Epithelial cell of prostate (primary cell): ENCODE measurements around the gene GRK7.
"Not testable (repeated sequence)": the region's sequence is repeated elsewhere in the genome, so short reads cannot be mapped to it uniquely, and the experiment has no call there.

Experiments used
- DNase-seq: peaks from one replicate; pipeline ENCODE4 v3.0.0-alpha.2; 2011; ENCODE audit warnings: low read depth, low spot score
- H3K27ac ChIP-seq: fragments of 450-650 bp; 2 replicates; pipeline ENCODE4 v1.5.1; 2017; ENCODE audit warnings: mild to moderate bottlenecking

The GRK7 gene

GRCh38 chr3:141793476-141794260, 30.5 kb downstream of the GRK7 start:
- H3K27ac ChIP-seq = no peak overlapping the region
- DNase-seq = no peak

GRCh38 chr3:141795276-141795675, 32.1 kb downstream of the GRK7 start:
- H3K27ac ChIP-seq = no peak overlapping the region
- no peak for DNase-seq

GRCh38 chr3:141795741-141796080, 32.5 kb downstream of the GRK7 start:
- no peak for DNase-seq
- H3K27ac ChIP-seq = no peak overlapping the region

DNA sequence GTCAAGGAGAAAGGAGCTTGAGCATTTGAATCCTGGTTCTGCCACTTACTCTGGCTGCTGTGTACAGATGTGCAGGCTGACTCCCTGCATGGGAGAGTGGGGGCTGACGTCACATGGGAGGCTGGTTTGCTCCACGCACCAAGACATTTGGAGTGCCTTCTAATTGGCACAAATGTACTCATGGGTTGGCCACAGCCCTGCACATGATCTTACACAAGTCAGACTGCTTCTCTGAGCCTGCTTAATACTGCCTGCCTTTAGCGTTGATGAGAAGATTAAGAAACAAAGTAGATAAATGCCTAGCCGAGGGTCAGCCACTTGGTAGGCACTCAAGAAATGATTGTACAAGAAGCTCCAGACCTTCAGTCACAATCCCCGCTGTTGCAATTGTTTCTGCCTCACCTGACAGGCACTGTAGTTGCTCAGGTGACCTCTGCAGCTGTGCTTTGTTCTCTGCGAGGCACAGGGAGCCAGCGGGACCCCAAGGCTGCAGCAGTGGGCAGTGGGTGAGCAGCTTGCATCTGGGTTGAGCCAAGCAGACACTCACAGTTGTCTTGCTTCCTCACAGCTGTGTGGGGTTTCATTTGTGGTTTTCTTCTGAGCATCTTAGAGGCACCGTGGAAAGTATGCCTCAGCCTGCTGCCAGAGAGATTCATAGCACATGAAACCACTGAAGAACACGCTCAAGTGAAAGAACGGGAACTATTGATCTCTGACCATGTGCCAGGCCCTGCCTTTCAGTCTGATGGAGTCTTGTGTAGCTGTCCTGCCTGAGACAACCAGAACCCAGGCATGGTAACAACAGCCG, 33.1 kb downstream of the GRK7 start:
- no peak overlapping the region for H3K27ac ChIP-seq
- DNase-seq = no peak

- no peak overlapping the region for H3K27ac ChIP-seq
- no peak for DNase-seq
Observed at GRCh38 chr3:141796889-141797781, 33.9 kb downstream of the GRK7 start.

DNA sequence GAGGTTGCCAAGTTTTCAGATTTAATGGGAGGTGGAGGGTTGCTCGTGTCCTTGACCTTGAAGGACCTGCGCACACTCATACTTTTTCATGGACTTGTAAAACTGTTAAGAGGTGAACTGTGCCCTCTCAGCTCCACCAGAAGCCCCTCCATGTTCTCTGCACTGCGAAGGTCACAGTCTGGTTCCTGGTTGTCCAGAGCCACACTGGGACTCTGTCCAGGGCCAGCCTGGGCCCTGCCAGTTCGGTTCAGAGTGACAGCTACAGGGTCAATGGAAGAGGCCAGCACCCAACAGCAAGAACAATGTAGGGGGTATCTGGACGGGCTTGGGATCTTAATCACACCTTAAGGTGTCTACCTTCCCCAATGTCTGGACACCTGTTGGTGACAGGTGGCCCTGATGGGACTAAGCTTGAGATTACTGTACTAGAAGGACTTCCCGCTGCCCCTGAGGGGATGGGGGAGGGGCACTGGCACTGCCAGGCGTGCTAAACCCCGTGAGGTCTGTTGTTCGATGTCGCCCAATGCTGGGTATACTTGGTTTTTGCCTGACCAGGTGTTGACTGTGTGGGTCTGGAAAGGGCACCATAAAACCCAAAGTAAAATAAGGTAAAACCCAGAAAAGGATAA, 34.7 kb downstream of the GRK7 start:
- no peak overlapping the region for H3K27ac ChIP-seq
- no peak for DNase-seq

DNA sequence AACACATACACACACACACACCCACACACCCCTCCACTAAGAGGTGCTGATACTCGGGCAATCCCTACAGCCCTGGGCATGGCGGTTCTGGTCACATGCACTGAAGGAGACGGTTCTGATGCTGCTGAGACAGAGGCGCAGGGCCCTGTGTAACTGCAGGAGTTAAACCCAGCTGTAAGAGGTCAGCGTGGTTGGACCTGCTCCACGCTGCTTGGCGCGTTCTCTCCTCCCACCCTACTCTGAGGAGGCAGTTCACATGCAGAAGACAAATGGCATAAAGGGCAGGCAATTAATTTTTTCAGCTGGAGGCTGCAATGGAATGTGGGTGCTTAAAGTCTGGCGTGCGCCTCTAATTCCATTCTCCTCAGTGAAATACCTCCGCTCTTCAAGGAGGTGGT, 35.2 kb downstream of the GRK7 start:
- H3K27ac ChIP-seq = no peak overlapping the region
- DNase-seq = no peak

- no peak overlapping the region for H3K27ac ChIP-seq
- no peak for DNase-seq
Observed at GRCh38 chr3:141802316-141803077, 39.3 kb downstream of the GRK7 start.

DNA sequence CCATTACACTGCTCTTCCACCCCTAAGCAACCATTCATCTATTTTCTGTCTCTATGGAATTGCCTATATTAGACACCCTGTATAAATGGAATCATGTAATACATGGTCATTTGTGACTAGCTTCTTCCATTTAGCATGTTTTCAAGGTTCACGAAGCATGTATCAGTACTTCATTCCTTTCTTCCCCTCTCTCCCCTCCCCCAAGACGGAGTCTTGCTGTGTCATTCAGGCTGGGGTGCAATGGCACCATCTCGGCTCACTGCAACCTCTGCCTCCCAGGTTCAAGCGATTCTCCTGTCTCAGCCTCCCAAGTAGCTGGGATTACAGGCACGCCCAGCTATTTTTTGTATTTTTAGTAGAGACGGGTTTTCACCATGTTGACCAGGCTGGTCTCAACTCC, 40.3 kb downstream of the GRK7 start:
- not testable (repeated sequence) for H3K27ac ChIP-seq, DNase-seq

GRCh38 chr3:141804447-141804777, 41.2 kb downstream of the GRK7 start:
- DNase-seq = no peak
- no peak overlapping the region for H3K27ac ChIP-seq

GRCh38 chr3:141804778-141805639, 41.8 kb downstream of the GRK7 start:
- H3K27ac ChIP-seq = no peak overlapping the region
- DNase-seq = no peak

- H3K27ac ChIP-seq = no peak overlapping the region
- no peak for DNase-seq
Observed at GRCh38 chr3:141807277-141808033, 44.2 kb downstream of the GRK7 start.

GRCh38 chr3:141808586-141808985, 45.4 kb downstream of the GRK7 start:
- no peak for DNase-seq
- no peak overlapping the region for H3K27ac ChIP-seq

DNA sequence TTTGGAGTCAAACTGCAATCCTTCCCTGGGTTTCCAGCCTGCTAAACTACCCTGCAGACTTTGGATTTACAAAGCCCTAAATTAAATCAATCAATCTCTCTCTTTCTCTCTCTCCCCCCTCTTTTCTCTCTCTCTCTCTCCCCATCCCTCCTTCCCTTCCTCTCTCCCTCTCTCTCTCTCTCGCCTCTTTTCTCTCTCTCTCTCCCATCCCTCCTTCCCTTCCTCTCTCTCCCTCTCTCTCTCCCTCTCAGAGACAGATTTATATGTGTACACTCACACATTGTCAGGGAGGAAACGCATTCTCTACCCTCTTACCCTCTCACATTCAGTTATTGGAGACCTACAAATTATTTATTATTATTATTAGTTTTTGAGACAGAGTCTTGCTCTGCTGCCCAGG, 47.0 kb downstream of the GRK7 start:
- H3K27ac ChIP-seq = no peak overlapping the region
- no peak for DNase-seq

DNA sequence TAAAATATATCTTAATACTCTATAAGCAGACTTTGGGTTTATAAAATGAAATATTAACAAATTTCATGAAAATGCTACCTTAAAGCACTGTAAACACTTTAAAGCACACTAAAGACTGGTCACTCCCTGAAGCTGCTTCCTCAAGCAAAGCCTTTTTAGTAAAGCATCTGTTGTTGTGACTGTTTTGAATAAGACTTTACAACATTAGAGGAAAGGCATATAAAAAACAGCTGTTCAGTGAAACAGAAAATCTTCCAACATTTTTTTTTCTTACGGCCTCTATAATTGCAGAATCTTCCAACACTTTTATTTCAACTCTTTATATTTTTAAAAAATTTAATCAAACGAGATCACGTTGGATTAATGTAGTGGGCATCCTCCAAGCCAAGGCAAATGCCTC, 48.1 kb downstream of the GRK7 start:
- no peak overlapping the region for H3K27ac ChIP-seq
- DNase-seq = no peak

DNA sequence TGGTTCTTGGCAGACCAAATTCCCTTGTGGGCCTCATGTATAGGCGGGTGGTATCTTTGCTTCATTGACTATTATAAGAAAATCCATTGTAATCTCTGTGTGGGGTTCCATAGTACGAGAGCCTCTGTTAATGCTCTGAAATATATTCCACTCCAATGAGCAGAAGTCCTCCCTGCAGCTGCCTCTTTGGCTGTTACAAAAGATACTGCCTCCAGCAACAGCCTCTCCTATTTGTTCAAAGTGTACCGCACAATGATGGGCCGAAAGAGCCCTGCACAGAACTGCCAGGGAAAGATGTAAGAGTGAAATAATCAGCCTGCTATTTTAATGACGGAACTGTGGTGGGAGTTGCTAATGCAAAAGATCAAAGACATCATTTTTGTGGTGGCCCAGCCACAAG, 48.9 kb downstream of the GRK7 start:
- no peak for DNase-seq
- H3K27ac ChIP-seq = no peak overlapping the region

DNA sequence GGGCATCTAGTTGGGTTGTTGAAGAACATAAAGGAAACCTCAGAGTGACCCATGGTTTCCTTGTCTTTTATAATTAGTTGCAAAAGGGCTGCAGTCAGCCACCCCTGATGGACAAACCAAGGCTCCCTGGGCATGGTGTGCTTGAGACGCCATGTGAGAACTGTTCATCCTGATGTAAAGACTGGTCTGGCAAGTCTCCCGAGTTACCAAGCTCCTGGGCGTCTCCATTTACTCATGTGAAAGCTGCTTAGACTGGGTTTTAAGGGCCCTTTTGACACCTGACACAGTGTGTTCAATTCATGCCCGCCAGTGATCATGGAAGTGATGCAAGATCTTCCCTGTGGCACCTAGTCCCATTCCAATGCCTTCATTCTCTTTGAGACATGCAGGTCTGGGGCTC, 49.4 kb downstream of the GRK7 start:
- DNase-seq = peak; percentile 6
- no peak overlapping the region for H3K27ac ChIP-seq
